HFF-Myc (cell line): ENCODE results near the gene PMPCA.

Experiments used
- DNase-seq: peaks from one replicate; pipeline ENCODE4 v3.0.0-alpha.2; 2011; ENCODE audit warnings: low read depth; ENCODE audit errors: extremely low read depth
- H3K4me3 ChIP-seq: replicated peaks from 2 replicates; pipeline ENCODE4 v1.5.1; 2011; ENCODE audit warnings: low read depth, mild to moderate bottlenecking, control low read depth, low read length
- CTCF ChIP-seq: IDR thresholded peaks from 2 replicates; pipeline ENCODE4 v1.5.1; 2012; ENCODE audit warnings: mild to moderate bottlenecking, low read depth, low read length, control low read depth; ENCODE audit errors: missing control alignments

PMPCA gene

GRCh38 chr9:136457326-136457725 is 46.9 kb downstream of the PMPCA start:
- no peak for DNase-seq
- no peak for TF ChIP-seq CTCF
- H3K4me3 ChIP-seq = no peak overlapping the region

- no peak for TF ChIP-seq CTCF
- no peak for DNase-seq
Measured at GRCh38 chr9:136459425-136459824, 49.0 kb downstream of the PMPCA start.

GRCh38 chr9:136460772-136461325 is 50.4 kb downstream of the PMPCA start:
- no peak for TF ChIP-seq CTCF
- no peak overlapping the region for H3K4me3 ChIP-seq
- DNase-seq = no peak

More at GRCh38 chr9:136459425-136459824, 49.0 kb downstream of the PMPCA start:
- no peak overlapping the region for H3K4me3 ChIP-seq

- DNase-seq = no peak
- no peak overlapping the region for H3K4me3 ChIP-seq
- no peak for TF ChIP-seq CTCF
Measured at GRCh38 chr9:136462664-136463063, 52.2 kb downstream of the PMPCA start.

- no peak overlapping the region for H3K4me3 ChIP-seq
- DNase-seq = no peak
- TF ChIP-seq CTCF = no peak
Measured at GRCh38 chr9:136463578-136463977, 53.1 kb downstream of the PMPCA start.

- no peak overlapping the region for H3K4me3 ChIP-seq
- no peak for DNase-seq
- no peak for TF ChIP-seq CTCF
Measured at GRCh38 chr9:136464241-136464640, 53.8 kb downstream of the PMPCA start.
